B cell (primary cell): Measurements from ENCODE around the gene NCK2. TPM values are rescaled to one million over a fixed set of nuclear protein-coding genes. Genes with fewer than 3 reads are reported as not detected.

Experiments
- ATAC-seq: fragments of 200-7000 bp; cut with Tn5 transposase; one replicate; pipeline ENCODE4 v1.10.0; 2021; ENCODE audit warnings: low read depth, mild to moderate bottlenecking, moderate number of reproducible peaks, moderate library complexity
- CTCF ChIA-PET: fragments of 350-600 bp; sonication (Branson Sonifier 250); formaldehyde crosslinking; loops from one replicate; lab custom pipeline; 2021; ENCODE audit warnings: antibody characterized with exemption, inconsistent platforms; lab: Charles Lee
- POLR2A ChIA-PET: fragments of 350-600 bp; sonication (Branson Sonifier 250); formaldehyde crosslinking; loops from one replicate; lab custom pipeline; 2021; ENCODE audit warnings: antibody characterized with exemption; lab: Charles Lee
- DNase-seq: peaks from one replicate; pipeline ENCODE4 v3.0.0; 2013
- H2AFZ ChIP-seq: 2 replicates; pipeline ENCODE4 v1.6.1; 2012; ENCODE audit warnings: mild to moderate bottlenecking, low read depth, low read length; ENCODE audit not compliant: insufficient read depth, poor library complexity, severe bottlenecking
- H3K27ac ChIP-seq, 2 donors: 1 replicate in 1 of 2; 2 replicates in 1 of 2; pipeline ENCODE4 v1.5.1; 2012 to 2013; ENCODE audit warnings: low read length in 2 of 2, mild to moderate bottlenecking in 2 of 2, moderate library complexity in 1 of 2
- H3K27me3 ChIP-seq, 4 experiments: fragments of 200-600 bp in 1 of 4; sonication (generic) in 1 of 4; replicated peaks in 1 of 4; 1 replicate in 2 of 4; 2 replicates in 2 of 4; pipeline versions ENCODE4 v1.6.1 to v1.7.0; 2013 to 2016; ENCODE audit warnings: low read length in 3 of 4, mild to moderate bottlenecking in 2 of 4, mixed read lengths in 1 of 4, moderate library complexity in 1 of 4; ENCODE audit not compliant: insufficient read depth in 4 of 4, control insufficient read depth in 3 of 4; ENCODE audit errors: control extremely low read depth in 1 of 4
- H3K36me3 ChIP-seq, 2 experiments: replicated peaks in 1 of 2; 1 replicate in 1 of 2; 2 replicates in 1 of 2; pipeline versions ENCODE4 v1.6.1 to v1.7.1; 2013; ENCODE audit warnings: low read length in 1 of 2; ENCODE audit not compliant: insufficient read depth in 2 of 2, control insufficient read depth in 1 of 2; ENCODE audit errors: control extremely low read depth in 1 of 2, extremely low read depth in 1 of 2
- H3K4me1 ChIP-seq, 2 donors: fragments of 200-600 bp in 1 of 2; sonication (generic) in 1 of 2; 1 replicate in 1 of 2; 2 replicates in 1 of 2; pipeline versions ENCODE4 v1.5.1 to v1.6.1; 2013 to 2017; ENCODE audit warnings: low read length in 2 of 2; ENCODE audit not compliant: control insufficient read depth in 2 of 2, insufficient read depth in 2 of 2
- H3K4me2 ChIP-seq: replicated peaks from 2 replicates; pipeline ENCODE3; 2012; ENCODE audit warnings: mild to moderate bottlenecking, low read depth, low read length; ENCODE audit not compliant: poor library complexity, severe bottlenecking
- H3K4me3 ChIP-seq, 5 experiments: fragments of 200-600 bp in 1 of 5; sonication (generic) in 1 of 5; 1 replicate in 3 of 5; 2 replicates in 2 of 5; pipeline versions ENCODE4 v1.5.1 to v1.7.0; 2011 to 2016; ENCODE audit warnings: low read length in 4 of 5, mild to moderate bottlenecking in 4 of 5, low read depth in 2 of 5, control low read depth in 1 of 5, moderate library complexity in 1 of 5; ENCODE audit not compliant: insufficient read depth in 1 of 5; ENCODE audit errors: control extremely low read depth in 1 of 5, extremely low read depth in 1 of 5
- H3K79me2 ChIP-seq: fragments of 200-600 bp; sonication (generic); one replicate; pipeline ENCODE4 v1.6.0; 2016; ENCODE audit warnings: low read length; ENCODE audit not compliant: control insufficient read depth, insufficient read depth
- H3K9ac ChIP-seq: fragments of 200-600 bp; sonication (generic); 2 replicates; pipeline ENCODE4 v1.6.1; 2017; ENCODE audit warnings: mild to moderate bottlenecking, low read length, moderate library complexity
- H3K9me3 ChIP-seq, 3 donors: one replicate each; pipeline versions ENCODE4 v1.6.1 to v1.7.1; 2013; ENCODE audit warnings: low read length in 2 of 3; ENCODE audit not compliant: control insufficient read depth in 2 of 3, insufficient read depth in 1 of 3; ENCODE audit errors: control extremely low read depth in 1 of 3
- H4K20me1 ChIP-seq: 2 replicates; pipeline ENCODE4 v1.6.0; 2012; ENCODE audit warnings: mild to moderate bottlenecking, low read length; ENCODE audit not compliant: insufficient read depth, control insufficient read depth, poor library complexity, severe bottlenecking
- H3K27ac Mint-ChIP-seq: one replicate; pipeline ENCODE4 v1.8.0; 2021; ENCODE audit warnings: mixed read lengths
- H3K27me3 Mint-ChIP-seq: one replicate; pipeline ENCODE4 v1.8.0; 2021; ENCODE audit warnings: mixed read lengths
- H3K4me1 Mint-ChIP-seq: one replicate; pipeline ENCODE4 v1.8.0; 2021; ENCODE audit warnings: mixed read lengths
- H3K4me3 Mint-ChIP-seq: one replicate; pipeline ENCODE4 v1.8.0; 2021; ENCODE audit warnings: mixed read lengths
- H3K9me3 Mint-ChIP-seq: one replicate; pipeline ENCODE4 v1.8.0; 2022; ENCODE audit warnings: mixed read lengths; ENCODE audit not compliant: insufficient read depth
- CTCF ChIP-seq: fragments of 200-600 bp; IDR thresholded peaks from one replicate; pipeline ENCODE4 v1.8.0; 2022; ENCODE audit warnings: antibody characterized with exemption, mild to moderate bottlenecking
- EZH2 ChIP-seq: IDR thresholded peaks from 2 replicates; pipeline ENCODE4 v1.6.1; 2012; ENCODE audit warnings: borderline replicate concordance, low read depth, mild to moderate bottlenecking, moderate library complexity, low read length; ENCODE audit not compliant: insufficient read depth, poor library complexity, severe bottlenecking
- WGBS: methylation state at CpG from one replicate; pipeline ENCODE4 v1.1.5; 2013; ENCODE audit warnings: missing lambda C conversion rate; ENCODE audit not compliant: insufficient coverage; 5-methylcytosine and 5-hydroxymethylcytosine counted together
- intact Hi-C: fragments of 100-400 bp; cut with micrococcal nuclease; formaldehyde crosslinking; loops from one replicate; pipeline ENCODE4 v1.10.0; 2022
- polyA plus RNA-seq: library from polyadenylated mRNA; depleted of rRNA; stranded (reverse); fragments of >200 nt; gene quantifications from 2 replicates; pipeline ENCODE4 v1.2.3, GENCODE V29; 2012
- total RNA-seq, 2 donors: library from RNA; stranded (reverse); fragments of 120-200 nt in 1 of 2; gene quantifications; 1 replicate in 1 of 2; 2 replicates in 1 of 2; pipeline versions ENCODE4 v1.2.3 to v1.2.4, GENCODE V29; 2013 to 2022

The NCK2 gene
- total and polyA plus RNA-seq, 2 donors (not counting 1 experiment from before 2014, with no cell fraction given) = 64.2 to 72.3 TPM

GRCh38 chr2:105790461-105791149 is 45.9 kb downstream of the NCK2 start:
- no peak for TF ChIP-seq CTCF
- TF ChIP-seq EZH2 = no peak
- no peaks in the 10 kb centered on the region for H3K27me3 Mint-ChIP-seq
- Histone ChIP-seq H3K79me2 (peaks cover 97% of the 10 kb centered on the region), H3K4me2 (peak overlapping the region; percentile 69), H3K9ac (peak overlapping the region; percentile 36), H2AFZ (peak overlapping the region; percentile 20), H3K36me3 (peaks cover 0 to 4% of the 10 kb centered on the region in 2 experiments), H3K4me1 (peaks cover 84 to 87% of the 10 kb centered on the region in 2 donors), H3K4me3 (peak overlapping the region in 3 of 5 experiments; percentile 2 to 26 (median 18)), H3K27ac (peak overlapping the region; percentile 64 to 78), H4K20me1 (peaks cover 23% of the 10 kb centered on the region), H3K9me3 (peaks cover 0 to 5% (median 0%) of the 10 kb centered on the region in 3 donors), H3K27me3 (no peaks in the 10 kb centered on the region)
- ATAC-seq (peak; percentile 18), DNase-seq (no peak)
- 54% methylated on average over 3 of the region's 10 CpGs for WGBS
- no peaks in the 10 kb centered on the region for H3K9me3 Mint-ChIP-seq
- peaks cover 85% of the 10 kb centered on the region for H3K4me1 Mint-ChIP-seq
- H3K27ac Mint-ChIP-seq = peak overlapping the region; percentile 91
- peak overlapping the region; percentile 77 for H3K4me3 Mint-ChIP-seq
- intact Hi-C loops = loop anchor here (1.0 kb wide), 2 partner anchors 8 to 14 kb away; no protein-coding TSS in a partner anchor
- CTCF ChIA-PET = interaction anchor here (0.8 to 6.1 kb wide), 8 partner anchors 8 to 246 kb away, joined by 3 to 47 read pairs (median 4); no protein-coding TSS in a partner anchor
- POLR2A ChIA-PET = interaction anchor here (1.1 kb wide), 1 partner anchor 8 kb away, joined by 3 read pairs; no protein-coding TSS in a partner anchor

DNA sequence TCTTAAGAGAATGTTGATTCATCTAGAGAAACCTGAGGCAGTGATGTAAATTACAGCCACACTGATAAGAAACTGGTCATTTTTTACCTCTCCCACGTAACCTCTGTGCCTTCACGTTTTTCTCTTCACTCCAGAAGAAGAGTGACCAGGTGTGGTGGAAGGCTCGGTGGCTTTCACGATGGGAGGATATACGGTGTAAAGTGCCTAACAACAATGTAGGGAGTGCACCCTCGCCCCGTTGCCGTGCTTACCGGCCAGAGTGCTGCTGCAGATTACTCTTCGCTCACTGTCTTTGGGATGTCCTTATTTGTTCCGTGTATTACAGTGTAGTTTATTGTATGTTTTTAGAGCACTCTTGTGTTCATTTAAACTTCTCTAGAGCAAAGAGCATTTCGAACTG is 46.5 kb downstream of the NCK2 start:
- no peak overlapping the region for H2AFZ ChIP-seq
- peak overlapping the region; percentile 69 for H3K4me2 ChIP-seq
- H3K27me3 Mint-ChIP-seq = no peaks in the 10 kb centered on the region
- peaks cover 85% of the 10 kb centered on the region for H3K4me1 Mint-ChIP-seq
- ChIA-PET POLR2A (interaction anchor here (0.5 kb wide), 1 partner anchor 53 kb away, joined by 4 read pairs; no protein-coding TSS in a partner anchor), CTCF (interaction anchor here (1.0 to 6.1 kb wide), 3 partner anchors 10 to 46 kb away, joined by 3 to 47 read pairs (median 3); no protein-coding TSS in a partner anchor)
- peaks cover 84 to 87% of the 10 kb centered on the region in 2 donors for H3K4me1 ChIP-seq
- H3K9me3 ChIP-seq = peaks cover 0 to 5% (median 0%) of the 10 kb centered on the region in 3 donors
- H3K27me3 ChIP-seq = no peaks in the 10 kb centered on the region
- peaks cover 97% of the 10 kb centered on the region for H3K79me2 ChIP-seq
- H3K9ac ChIP-seq = peak overlapping the region; percentile 36
- DNase-seq (no peak), ATAC-seq (no peak)
- 97% methylated on average over 7 of the region's 12 CpGs for WGBS
- H3K27ac ChIP-seq = peak overlapping the region; percentile 64 to 78
- H3K4me3 ChIP-seq = peak overlapping the region in 1 of 5 experiments; percentile 26
- TF ChIP-seq CTCF (no peak), EZH2 (no peak)
- intact Hi-C loops = no loop called here
- H3K4me3 Mint-ChIP-seq = peak overlapping the region; percentile 39
- H3K9me3 Mint-ChIP-seq = no peaks in the 10 kb centered on the region
- peaks cover 0 to 3% of the 10 kb centered on the region in 2 experiments for H3K36me3 ChIP-seq
- H3K27ac Mint-ChIP-seq = peak overlapping the region; percentile 62
- peaks cover 17% of the 10 kb centered on the region for H4K20me1 ChIP-seq
